H9 (cell line): ENCODE data around the gene BANP. TPM values are rescaled to one million over a fixed set of nuclear protein-coding genes. Genes with fewer than 3 reads are reported as not detected.

Experiments
- DNase-seq: peaks from one replicate; pipeline ENCODE4 v3.0.0-alpha.2; 2017
- H2AFZ ChIP-seq: one replicate; pipeline ENCODE4 v1.6.1; 2013; ENCODE audit warnings: mild to moderate bottlenecking, low read length, control low read depth, moderate library complexity
- H2AK5ac ChIP-seq: 2 replicates; pipeline ENCODE4 v1.6.1; 2013; ENCODE audit warnings: low read length, control low read depth, mixed read lengths; ENCODE audit not compliant: insufficient read length
- H2BK120ac ChIP-seq: one replicate; pipeline ENCODE4 v1.6.1; 2013; ENCODE audit warnings: low read depth, mild to moderate bottlenecking, low read length, control low read depth, inconsistent platforms; ENCODE audit not compliant: poor library complexity, severe bottlenecking
- H2BK12ac ChIP-seq: 2 replicates; pipeline ENCODE4 v1.6.1; 2013; ENCODE audit warnings: low read length, control low read depth, mixed read lengths, low read depth; ENCODE audit not compliant: insufficient read length
- H2BK15ac ChIP-seq: 2 replicates; pipeline ENCODE4 v1.6.1; 2013; ENCODE audit warnings: low read depth, low read length, control low read depth
- H2BK20ac ChIP-seq: one replicate; pipeline ENCODE4 v1.6.1; 2013; ENCODE audit warnings: low read depth, mild to moderate bottlenecking, low read length, control low read depth, inconsistent platforms; ENCODE audit not compliant: poor library complexity, severe bottlenecking
- H2BK5ac ChIP-seq: 2 replicates; pipeline ENCODE4 v1.6.1; 2013; ENCODE audit warnings: low read length, control low read depth, mixed read lengths; ENCODE audit not compliant: insufficient read length
- H3K14ac ChIP-seq: 2 replicates; pipeline ENCODE4 v1.6.1; 2013; ENCODE audit warnings: low read length, control low read depth; ENCODE audit not compliant: insufficient read depth
- H3K18ac ChIP-seq: 2 replicates; pipeline ENCODE4 v1.6.1; 2013; ENCODE audit warnings: low read depth, mild to moderate bottlenecking, mixed read lengths, low read length, control low read depth; ENCODE audit not compliant: insufficient read length
- H3K23ac ChIP-seq: 2 replicates; pipeline ENCODE4 v1.6.1; 2013; ENCODE audit warnings: low read length, control low read depth, mixed read lengths, low read depth; ENCODE audit not compliant: insufficient read length
- H3K23me2 ChIP-seq: 2 replicates; pipeline ENCODE4 v1.6.1; 2013; ENCODE audit warnings: low read depth, mild to moderate bottlenecking, mixed read lengths, low read length, control low read depth; ENCODE audit not compliant: insufficient read length, poor library complexity, severe bottlenecking
- H3K27ac ChIP-seq: 2 replicates; pipeline ENCODE4 v1.5.1; 2013; ENCODE audit warnings: low read length, control low read depth, mixed read lengths, low read depth; ENCODE audit not compliant: insufficient read length
- H3K27me3 ChIP-seq: 2 replicates; pipeline ENCODE4 v1.6.1; 2013; ENCODE audit warnings: low read length, control low read depth, inconsistent platforms; ENCODE audit not compliant: insufficient read depth
- H3K4ac ChIP-seq: 2 replicates; pipeline ENCODE4 v1.6.1; 2013; ENCODE audit warnings: low read depth, mild to moderate bottlenecking, control low read depth, inconsistent platforms, low read length, moderate library complexity
- H3K4me1 ChIP-seq: 2 replicates; pipeline ENCODE4 v1.6.1; 2013; ENCODE audit warnings: low read length, control low read depth, inconsistent platforms; ENCODE audit not compliant: insufficient read depth
- H3K4me2 ChIP-seq: 2 replicates; pipeline ENCODE4 v1.6.1; 2013; ENCODE audit warnings: low read length, control low read depth, mixed read lengths; ENCODE audit not compliant: insufficient read length, insufficient read depth
- H3K56ac ChIP-seq: 2 replicates; pipeline ENCODE4 v1.6.1; 2013; ENCODE audit warnings: low read depth, mild to moderate bottlenecking, mixed read lengths, low read length, control low read depth; ENCODE audit not compliant: insufficient read length
- H3K79me1 ChIP-seq: 2 replicates; pipeline ENCODE4 v1.6.1; 2013; ENCODE audit warnings: low read depth, mild to moderate bottlenecking, moderate library complexity, low read length, control low read depth, inconsistent platforms; ENCODE audit not compliant: insufficient read depth, poor library complexity, severe bottlenecking
- H3K79me2 ChIP-seq: 2 replicates; pipeline ENCODE4 v1.6.1; 2013; ENCODE audit warnings: low read length, control low read depth, inconsistent platforms; ENCODE audit not compliant: insufficient read depth
- H3K9ac ChIP-seq: 2 replicates; pipeline ENCODE4 v1.6.1; 2013; ENCODE audit warnings: low read length, control low read depth, mixed read lengths; ENCODE audit not compliant: insufficient read length; ENCODE audit errors: extremely low read depth
- H3K9me3 ChIP-seq: one replicate; pipeline ENCODE4 v1.6.1; 2013; ENCODE audit warnings: low read depth, low read length, inconsistent platforms; ENCODE audit not compliant: control insufficient read depth
- H3T11ph ChIP-seq: one replicate; pipeline ENCODE4 v1.6.1; 2013; ENCODE audit warnings: mild to moderate bottlenecking, low read length, control low read depth, inconsistent platforms
- H4K20me1 ChIP-seq: one replicate; pipeline ENCODE4 v1.6.1; 2013; ENCODE audit not compliant: control insufficient read depth, insufficient read length, insufficient read depth
- H4K5ac ChIP-seq: 2 replicates; pipeline ENCODE4 v1.6.1; 2013; ENCODE audit warnings: low read depth, mild to moderate bottlenecking, mixed read lengths, low read length, control low read depth; ENCODE audit not compliant: insufficient read length
- H4K8ac ChIP-seq: replicated peaks from 2 replicates; pipeline ENCODE4 v1.6.1; 2013; ENCODE audit warnings: low read length, control low read depth, mixed read lengths, low read depth; ENCODE audit not compliant: insufficient read length
- H4K91ac ChIP-seq: 2 replicates; pipeline ENCODE4 v1.6.1; 2013; ENCODE audit warnings: low read depth, mild to moderate bottlenecking, moderate library complexity, mixed read lengths, low read length, control low read depth; ENCODE audit not compliant: insufficient read length
- H3K27ac Mint-ChIP-seq, 3 experiments: 2 replicates in 2 of 3; 3 replicates in 1 of 3; pipeline ENCODE4 v1.8.0; 2020 to 2021; ENCODE audit warnings: mixed read lengths in 3 of 3, mild to moderate bottlenecking in 1 of 3, moderate library complexity in 1 of 3
- H3K27me3 Mint-ChIP-seq: 2 replicates; pipeline ENCODE4 v1.8.0; 2021; ENCODE audit warnings: low read depth, mild to moderate bottlenecking, moderate library complexity, mixed read lengths
- H3K36me3 Mint-ChIP-seq, 3 experiments: 2 replicates in 2 of 3; 3 replicates in 1 of 3; pipeline ENCODE4 v1.8.0; 2020 to 2021; ENCODE audit warnings: low read depth in 3 of 3, mixed read lengths in 3 of 3; ENCODE audit not compliant: insufficient read depth in 1 of 3
- H3K4me1 Mint-ChIP-seq, 2 experiments: 2 replicates each; pipeline ENCODE4 v1.8.0; 2020; ENCODE audit warnings: mixed read lengths in 2 of 2
- H3K4me3 Mint-ChIP-seq, 2 experiments: 2 replicates in 1 of 2; 3 replicates in 1 of 2; pipeline ENCODE4 v1.8.0; 2020 to 2021; ENCODE audit warnings: mild to moderate bottlenecking in 2 of 2, mixed read lengths in 2 of 2, moderate library complexity in 1 of 2
- H3K9me3 Mint-ChIP-seq, 2 experiments: 2 replicates in 1 of 2; 3 replicates in 1 of 2; pipeline ENCODE4 v1.8.0; 2020; ENCODE audit warnings: mild to moderate bottlenecking in 2 of 2, mixed read lengths in 2 of 2, moderate library complexity in 1 of 2
- CTCF ChIP-seq: fragments of 200-600 bp; sonication (generic); conservative IDR thresholded peaks from 3 replicates; pipeline ENCODE4 v1.8.0; 2021; ENCODE audit warnings: antibody characterized with exemption, mild to moderate bottlenecking
- WGBS: extraction: QIAGEN DNeasy Blood & Tissue Kit; methylation state at CpG from one replicate; pipeline ENCODE4 v1.1.7; 2013; ENCODE audit warnings: missing lambda C conversion rate, low lambda C conversion rate, mixed read lengths; ENCODE audit not compliant: insufficient read length; ENCODE audit errors: extremely low coverage; 5-methylcytosine and 5-hydroxymethylcytosine counted together
- total RNA-seq: library from RNA; stranded (reverse); gene quantifications from 2 replicates; pipeline ENCODE4 v1.2.1, GENCODE V29; 2021

BANP gene
- total RNA-seq, 1 experiment from 2014 or later = 24.9 TPM

GRCh38 chr16:87958632-87959031 lies 7.4 kb downstream of the BANP start:
- Histone ChIP-seq H3K4me1 (no peaks in the 10 kb centered on the region), H2AFZ (no peak overlapping the region), H4K8ac (no peak overlapping the region), H2BK15ac (no peak overlapping the region), H2AK5ac (no peak overlapping the region), H4K91ac (no peak overlapping the region), H3K14ac (no peak overlapping the region), H3K27ac (no peak overlapping the region), H4K5ac (no peak overlapping the region), H3K4ac (no peak overlapping the region), H2BK120ac (no peak overlapping the region), H3K9me3 (no peaks in the 10 kb centered on the region), H3K9ac (no peak overlapping the region), H3K27me3 (no peaks in the 10 kb centered on the region; the same call in 1 of the 2 replicates), H2BK20ac (no peak overlapping the region), H3K18ac (no peak overlapping the region), H2BK12ac (no peak overlapping the region), H3K79me1 (peaks cover 13% of the 10 kb centered on the region), H3K56ac (no peak overlapping the region), H3T11ph (no peak overlapping the region), H3K23me2 (no peaks in the 10 kb centered on the region), H4K20me1 (no peaks in the 10 kb centered on the region), H3K4me2 (no peak overlapping the region), H3K23ac (no peak overlapping the region), H2BK5ac (no peak overlapping the region), H3K79me2 (peaks cover 15% of the 10 kb centered on the region; the same call in 1 of the 2 replicates)
- TF ChIP-seq CTCF = no peak
- no peak for DNase-seq
- no peak overlapping the region; a peak in 1 of 5 replicates for H3K4me3 Mint-ChIP-seq
- H3K27ac Mint-ChIP-seq = no peak overlapping the region
- H3K36me3 Mint-ChIP-seq = peaks cover 11 to 25% (median 20%) of the 10 kb centered on the region in 3 experiments; a peak in 6 of 7 replicates
- peaks cover 33 to 34% of the 10 kb centered on the region in 2 experiments for H3K4me1 Mint-ChIP-seq
- no CpG with 5 or more reads among the region's 9 CpGs for WGBS
- H3K9me3 Mint-ChIP-seq = no peaks in the 10 kb centered on the region
- no peaks in the 10 kb centered on the region; the same call in none of the 2 replicates for H3K27me3 Mint-ChIP-seq
